HL-60 (cell line): ENCODE measurements around the gene SP140.

Experiments
- DNase-seq, 2 experiments: peaks; one replicate each; pipeline ENCODE4 v3.0.0-alpha.2; 2010 to 2020; ENCODE audit warnings: low read depth in 1 of 2, low spot score in 1 of 2
- H3K27ac ChIP-seq: fragments of 250-450 bp; sonication (Bioruptor Pico); replicated peaks from 2 replicates; pipeline ENCODE4 v1.5.1; 2020; ENCODE audit warnings: mild to moderate bottlenecking, moderate library complexity
- H3K27me3 ChIP-seq: fragments of 250-450 bp; sonication (Bioruptor Pico); 2 replicates; pipeline ENCODE4 v1.5.1; 2021; ENCODE audit warnings: mild to moderate bottlenecking, moderate library complexity; ENCODE audit not compliant: insufficient read depth, poor library complexity, severe bottlenecking
- H3K4me3 ChIP-seq: replicated peaks from 2 replicates; pipeline ENCODE4 v1.5.1; 2011; ENCODE audit warnings: mild to moderate bottlenecking, control low read depth, low read length; ENCODE audit not compliant: insufficient read depth
- GABPA ChIP-seq: IDR thresholded peaks from 2 replicates; pipeline ENCODE4 v1.6.1; 2012; ENCODE audit warnings: low read depth
- POLR2AphosphoS5 ChIP-seq: IDR thresholded peaks from 2 replicates; pipeline ENCODE4 v1.6.1; 2012; ENCODE audit warnings: low read depth
- SPI1 ChIP-seq: IDR thresholded peaks from 2 replicates; pipeline ENCODE4 v1.6.1; 2012; ENCODE audit warnings: low read depth, mild to moderate bottlenecking, borderline replicate concordance
- TF ChIP-seq, protein P1 (sequence below): IDR thresholded peaks from 2 replicates; pipeline ENCODE4 v1.6.1; 2012; ENCODE audit warnings: low read depth; ENCODE audit not compliant: insufficient replicate concordance
- TF ChIP-seq, protein P2 (sequence below): IDR thresholded peaks from one replicate; pipeline ENCODE4 v1.5.1; 2011; ENCODE audit warnings: low read length, control low read depth, inconsistent platforms; ENCODE audit not compliant: insufficient read depth

Gene SP140

DNA sequence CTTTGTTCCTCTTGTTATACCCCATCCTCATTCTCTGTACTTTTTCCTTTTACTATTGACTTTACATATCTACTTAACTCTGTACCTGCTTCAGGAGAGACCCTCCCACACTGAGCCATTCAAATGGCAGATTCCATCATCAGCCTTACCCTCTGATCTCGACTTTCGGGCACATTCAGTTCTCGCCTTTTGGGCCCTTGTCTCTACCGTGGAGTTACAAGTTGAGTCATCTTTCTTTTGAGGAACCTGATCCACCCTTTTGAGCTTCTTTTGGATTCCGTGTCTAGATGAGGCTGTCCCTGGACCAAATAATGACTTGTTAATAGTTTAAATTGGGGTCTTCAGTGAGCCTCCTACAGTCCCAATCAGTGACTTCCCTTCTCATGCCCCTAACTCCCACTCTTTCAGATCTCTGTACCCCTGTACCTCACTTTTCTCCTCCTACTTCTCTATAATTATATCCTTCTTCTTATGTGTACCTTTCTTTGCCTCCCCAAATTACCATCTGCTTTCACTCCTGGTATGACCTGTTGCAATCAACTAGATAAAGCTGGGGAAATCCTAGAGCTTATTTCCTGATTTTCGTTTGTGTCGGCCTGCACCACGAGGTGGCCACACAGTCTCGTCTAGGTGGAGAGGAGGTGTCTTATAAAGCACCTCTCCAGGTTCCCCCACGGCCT lies 23.0 kb upstream of the SP140 start:
- peak; percentile 31; the same call in 1 of the 2 replicates for TF ChIP-seq POLR2AphosphoS5
- TF ChIP-seq, protein P1, sequence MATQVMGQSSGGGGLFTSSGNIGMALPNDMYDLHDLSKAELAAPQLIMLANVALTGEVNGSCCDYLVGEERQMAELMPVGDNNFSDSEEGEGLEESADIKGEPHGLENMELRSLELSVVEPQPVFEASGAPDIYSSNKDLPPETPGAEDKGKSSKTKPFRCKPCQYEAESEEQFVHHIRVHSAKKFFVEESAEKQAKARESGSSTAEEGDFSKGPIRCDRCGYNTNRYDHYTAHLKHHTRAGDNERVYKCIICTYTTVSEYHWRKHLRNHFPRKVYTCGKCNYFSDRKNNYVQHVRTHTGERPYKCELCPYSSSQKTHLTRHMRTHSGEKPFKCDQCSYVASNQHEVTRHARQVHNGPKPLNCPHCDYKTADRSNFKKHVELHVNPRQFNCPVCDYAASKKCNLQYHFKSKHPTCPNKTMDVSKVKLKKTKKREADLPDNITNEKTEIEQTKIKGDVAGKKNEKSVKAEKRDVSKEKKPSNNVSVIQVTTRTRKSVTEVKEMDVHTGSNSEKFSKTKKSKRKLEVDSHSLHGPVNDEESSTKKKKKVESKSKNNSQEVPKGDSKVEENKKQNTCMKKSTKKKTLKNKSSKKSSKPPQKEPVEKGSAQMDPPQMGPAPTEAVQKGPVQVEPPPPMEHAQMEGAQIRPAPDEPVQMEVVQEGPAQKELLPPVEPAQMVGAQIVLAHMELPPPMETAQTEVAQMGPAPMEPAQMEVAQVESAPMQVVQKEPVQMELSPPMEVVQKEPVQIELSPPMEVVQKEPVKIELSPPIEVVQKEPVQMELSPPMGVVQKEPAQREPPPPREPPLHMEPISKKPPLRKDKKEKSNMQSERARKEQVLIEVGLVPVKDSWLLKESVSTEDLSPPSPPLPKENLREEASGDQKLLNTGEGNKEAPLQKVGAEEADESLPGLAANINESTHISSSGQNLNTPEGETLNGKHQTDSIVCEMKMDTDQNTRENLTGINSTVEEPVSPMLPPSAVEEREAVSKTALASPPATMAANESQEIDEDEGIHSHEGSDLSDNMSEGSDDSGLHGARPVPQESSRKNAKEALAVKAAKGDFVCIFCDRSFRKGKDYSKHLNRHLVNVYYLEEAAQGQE, result no peak
- no peak overlapping the region for H3K4me3 ChIP-seq
- DNase-seq, result peak; percentile 31 to 83
- peak overlapping the region; percentile 80 for H3K27ac ChIP-seq
- no peaks in the 10 kb centered on the region for H3K27me3 ChIP-seq

DNA sequence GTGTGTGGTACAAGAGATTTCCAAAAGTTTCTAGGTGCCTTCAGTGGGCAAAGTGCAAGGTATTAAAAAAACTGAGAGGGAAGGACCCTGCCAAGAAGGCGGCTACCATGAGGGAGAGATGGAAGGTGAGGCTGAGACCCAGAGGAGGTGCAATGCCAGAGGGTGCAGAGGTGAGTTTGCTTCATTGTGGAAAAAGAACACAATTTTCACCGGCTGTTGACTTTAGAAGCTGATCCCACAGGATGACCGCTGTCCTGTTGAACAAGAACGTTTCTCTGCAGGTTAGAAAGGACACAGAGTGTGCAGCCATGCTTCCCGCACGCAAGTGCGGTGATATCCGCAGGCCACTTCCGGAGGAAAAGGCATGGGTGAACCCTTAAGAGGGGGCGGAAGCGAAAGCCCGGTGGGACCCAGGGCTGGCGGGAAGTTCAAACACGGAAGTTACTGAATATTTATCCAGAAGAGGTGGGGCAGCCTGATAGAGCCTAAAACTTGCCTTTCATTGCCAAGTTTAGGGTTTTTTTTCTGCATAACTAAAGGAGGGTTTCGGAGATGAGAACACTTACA lies 22.3 kb upstream of the SP140 start:
- Histone ChIP-seq H3K4me3 (peak overlapping the region; percentile 19), H3K27me3 (no peaks in the 10 kb centered on the region), H3K27ac (peak overlapping the region; percentile 80)
- peak; percentile 84 for TF ChIP-seq POLR2AphosphoS5
- peak; percentile 84 for TF ChIP-seq GABPA
- TF ChIP-seq, protein P1, result peak; percentile 55
- peak; percentile 64; the same call in 1 of the 2 replicates for TF ChIP-seq SPI1
- TF ChIP-seq, protein P2, sequence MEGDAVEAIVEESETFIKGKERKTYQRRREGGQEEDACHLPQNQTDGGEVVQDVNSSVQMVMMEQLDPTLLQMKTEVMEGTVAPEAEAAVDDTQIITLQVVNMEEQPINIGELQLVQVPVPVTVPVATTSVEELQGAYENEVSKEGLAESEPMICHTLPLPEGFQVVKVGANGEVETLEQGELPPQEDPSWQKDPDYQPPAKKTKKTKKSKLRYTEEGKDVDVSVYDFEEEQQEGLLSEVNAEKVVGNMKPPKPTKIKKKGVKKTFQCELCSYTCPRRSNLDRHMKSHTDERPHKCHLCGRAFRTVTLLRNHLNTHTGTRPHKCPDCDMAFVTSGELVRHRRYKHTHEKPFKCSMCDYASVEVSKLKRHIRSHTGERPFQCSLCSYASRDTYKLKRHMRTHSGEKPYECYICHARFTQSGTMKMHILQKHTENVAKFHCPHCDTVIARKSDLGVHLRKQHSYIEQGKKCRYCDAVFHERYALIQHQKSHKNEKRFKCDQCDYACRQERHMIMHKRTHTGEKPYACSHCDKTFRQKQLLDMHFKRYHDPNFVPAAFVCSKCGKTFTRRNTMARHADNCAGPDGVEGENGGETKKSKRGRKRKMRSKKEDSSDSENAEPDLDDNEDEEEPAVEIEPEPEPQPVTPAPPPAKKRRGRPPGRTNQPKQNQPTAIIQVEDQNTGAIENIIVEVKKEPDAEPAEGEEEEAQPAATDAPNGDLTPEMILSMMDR, result no peak
- peak; percentile 74 to 94 for DNase-seq

DNA sequence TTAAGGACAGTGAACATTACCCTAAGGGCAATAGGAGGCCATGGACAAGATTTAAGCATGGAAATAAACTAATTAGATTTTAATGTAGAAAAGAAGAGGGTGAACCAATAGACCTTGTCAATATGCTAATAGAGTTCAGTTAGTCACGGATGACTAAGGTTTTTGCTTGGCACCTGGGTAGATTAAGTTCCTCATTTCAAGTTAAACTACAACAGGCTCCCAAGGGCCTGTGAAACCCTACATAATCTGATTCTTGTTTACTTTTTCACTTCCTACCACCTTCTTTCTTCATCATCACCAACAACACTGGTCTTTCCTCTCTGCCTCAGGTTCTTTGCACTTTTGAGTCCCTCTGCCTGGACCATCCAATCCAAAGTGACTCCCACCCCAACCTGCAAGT lies 20.5 kb upstream of the SP140 start:
- no peaks in the 10 kb centered on the region for H3K27me3 ChIP-seq
- TF ChIP-seq, protein P1, result no peak
- TF ChIP-seq SPI1 (no peak), POLR2AphosphoS5 (no peak), GABPA (no peak)
- TF ChIP-seq, protein P2, result no peak
- peak in 1 of 2 experiments; percentile 50 for DNase-seq
- peak overlapping the region; percentile 80 for H3K27ac ChIP-seq
- no peak overlapping the region for H3K4me3 ChIP-seq
